HepG2 (cell line): ENCODE results near the gene MADCAM1. TPM values are rescaled to one million over a fixed set of nuclear protein-coding genes. Genes with fewer than 3 reads are reported as not detected.

ENCODE experiments used
- ATRX ChIP-seq: sonication (generic); formaldehyde crosslinking; IDR thresholded peaks from 2 replicates; pipeline ENCODE4 v1.4.0; 2020; ENCODE audit warnings: missing genetic modification reagents, borderline replicate concordance
- BORCS8-MEF2B ChIP-seq: sonication (generic); formaldehyde crosslinking; IDR thresholded peaks from 2 replicates; pipeline ENCODE4 v1.8.0; 2022; ENCODE audit warnings: mild to moderate bottlenecking, missing genetic modification reagents
- CEBPZ ChIP-seq: IDR thresholded peaks from 2 replicates; pipeline ENCODE4 v1.6.1; 2012; ENCODE audit warnings: low read length, improper control_type of control experiment
- ELF3 ChIP-seq: IDR thresholded peaks from 2 replicates; pipeline ENCODE4 v1.6.1; 2016; ENCODE audit warnings: missing genetic modification reagents, missing compliant biosample characterization
- HCFC1 ChIP-seq: fragments of 150-350 bp; IDR thresholded peaks from 2 replicates; pipeline ENCODE4 v1.6.1; 2014; ENCODE audit warnings: low read depth, low read length
- NR2F6 ChIP-seq, 2 experiments: IDR thresholded peaks; 2 replicates each; pipeline ENCODE4 v1.6.1; 2016; ENCODE audit warnings: antibody characterized with exemption in 1 of 2, mild to moderate bottlenecking in 1 of 2
- ONECUT2 ChIP-seq: sonication (generic); formaldehyde crosslinking; IDR thresholded peaks from 2 replicates; pipeline ENCODE4 v1.4.0; 2020; ENCODE audit warnings: missing genetic modification reagents
- PREB ChIP-seq: sonication (generic); formaldehyde crosslinking; IDR thresholded peaks from 2 replicates; pipeline ENCODE4 v1.4.0; 2020; ENCODE audit warnings: missing genetic modification reagents
- RBM22 ChIP-seq: fragments of 200-400 bp; formaldehyde crosslinking; optimal IDR thresholded peaks from 2 replicates; pipeline ENCODE3; 2017; ENCODE audit warnings: mild to moderate bottlenecking, low read length, moderate library complexity
- SATB2 ChIP-seq: sonication (generic); formaldehyde crosslinking; IDR thresholded peaks from 2 replicates; pipeline ENCODE4 v1.5.0; 2020; ENCODE audit warnings: missing genetic modification reagents
- STAT5B ChIP-seq: sonication (generic); formaldehyde crosslinking; IDR thresholded peaks from 2 replicates; pipeline ENCODE4 v1.4.0; 2020; ENCODE audit warnings: missing genetic modification reagents
- TGIF2 ChIP-seq: IDR thresholded peaks from 2 replicates; pipeline ENCODE4 v1.6.1; 2016; ENCODE audit warnings: control low read depth, missing compliant biosample characterization
- THAP9 ChIP-seq: sonication (generic); formaldehyde crosslinking; IDR thresholded peaks from 2 replicates; pipeline ENCODE4; 2020; ENCODE audit warnings: missing genetic modification reagents, mild to moderate bottlenecking, borderline replicate concordance
- TRAFD1 ChIP-seq: sonication (generic); formaldehyde crosslinking; IDR thresholded peaks from 2 replicates; pipeline ENCODE4 v1.5.1; 2020; ENCODE audit warnings: missing genetic modification reagents, mild to moderate bottlenecking, borderline replicate concordance
- U2AF1 ChIP-seq: fragments of 200-400 bp; formaldehyde crosslinking; optimal IDR thresholded peaks from 2 replicates; pipeline ENCODE3; 2017; ENCODE audit warnings: mild to moderate bottlenecking, low read depth, low read length
- U2AF2 ChIP-seq: fragments of 200-400 bp; formaldehyde crosslinking; IDR thresholded peaks from 2 replicates; pipeline ENCODE4 v1.6.1; 2017; ENCODE audit warnings: low read depth, mild to moderate bottlenecking, low read length
- ZBTB3 ChIP-seq: sonication (generic); formaldehyde crosslinking; IDR thresholded peaks from 2 replicates; pipeline ENCODE4 v1.4.0; 2020; ENCODE audit warnings: low read depth, mild to moderate bottlenecking, moderate library complexity, missing genetic modification reagents, borderline replicate concordance
- ZNF160 ChIP-seq: sonication (generic); formaldehyde crosslinking; IDR thresholded peaks from 2 replicates; pipeline ENCODE4 v1.8.0; 2022; ENCODE audit warnings: mild to moderate bottlenecking, inconsistent platforms, missing genetic modification reagents
- ZNF331 ChIP-seq: sonication (generic); formaldehyde crosslinking; IDR thresholded peaks from 2 replicates; pipeline ENCODE4 v1.4.0; 2020; ENCODE audit warnings: missing genetic modification reagents
- ZNF431 ChIP-seq: sonication (generic); formaldehyde crosslinking; IDR thresholded peaks from 2 replicates; pipeline ENCODE4 v1.9.0; 2022; ENCODE audit warnings: missing genetic modification reagents, low read depth, mild to moderate bottlenecking, borderline replicate concordance
- ZNF672 ChIP-seq: sonication (generic); formaldehyde crosslinking; IDR thresholded peaks from 2 replicates; pipeline ENCODE4 v1.8.1; 2022; ENCODE audit warnings: missing genetic modification reagents
- ZNF878 ChIP-seq: sonication (generic); formaldehyde crosslinking; IDR thresholded peaks from 2 replicates; pipeline ENCODE4 v1.8.1; 2023; ENCODE audit warnings: mild to moderate bottlenecking, missing genetic modification reagents, moderate library complexity
- polyA plus RNA-seq, 8 experiments: library from polyadenylated mRNA; depleted of rRNA in 3 of 8; stranded (reverse) in 7 of 8; unstranded in 1 of 8; fragments of >200 nt; fragmentation: Illumina TruSeq in 4 of 8; extraction: Trizol in 4 of 8; gene quantifications; 2 replicates each; pipeline versions ENCODE4 v1.2.1 to v1.2.3, GENCODE V29; 2011 to 2016; ENCODE audit warnings: low read depth in 4 of 8, missing spikeins in 1 of 8, mixed read lengths in 1 of 8; ENCODE audit not compliant: insufficient read depth in 1 of 8
- total RNA-seq, 5 experiments: library from RNA; depleted of rRNA; stranded (reverse); fragments of >200 nt; fragmentation: Illumina TruSeq; extraction: Trizol; gene quantifications; 2 replicates each; pipeline ENCODE4 v1.2.3, GENCODE V29; 2016; ENCODE audit warnings: low read depth in 1 of 5

MADCAM1 gene
- total and polyA plus RNA-seq, 2 of the 13 experiments (the other 11 are each of a cell fraction or from before 2014, with no cell fraction given), result 0.29 to 0.33 TPM

- TF ChIP-seq CEBPZ (no peak), THAP9 (CRISPR knock-in tag) (no peak), HCFC1 (no peak), ZNF431 (CRISPR knock-in tag) (no peak), BORCS8-MEF2B (no peak; the same call in 1 of the 2 replicates), ONECUT2 (CRISPR knock-in tag) (no peak), SATB2 (CRISPR knock-in tag) (no peak), TRAFD1 (no peak), ZNF878 (CRISPR knock-in tag) (no peak), NR2F6 (IDR thresholded peaks at IDR 0.05) (no peak), NR2F6 (CRISPR knock-in tag; IDR thresholded peaks at IDR 0.05) (peak; percentile 21; the same call in 1 of the 2 replicates), STAT5B (CRISPR knock-in tag) (no peak), RBM22 (no peak), TGIF2 (CRISPR knock-in tag) (0 out of 2 replicates have a peak, but pooled peaks have one; percentile 18), U2AF1 (no peak), ATRX (CRISPR knock-in tag) (no peak), U2AF2 (no peak), ELF3 (CRISPR knock-in tag) (peak; percentile 65), ZBTB3 (CRISPR knock-in tag) (no peak), ZNF160 (CRISPR knock-in tag) (no peak), PREB (CRISPR knock-in tag) (no peak), ZNF331 (no peak), ZNF672 (CRISPR knock-in tag) (no peak)
Measured at GRCh38 chr19:485583-486236, 10.6 kb upstream of the MADCAM1 start (continued).
